T-helper 2 cell (primary cell): Measurements from ENCODE around the gene ADRM1.
A peak's percentile ranks its signal among the peaks of the same experiment; 100 is the strongest.

ENCODE experiments used
- DNase-seq, 5 experiments: peaks; one replicate each; pipeline versions ENCODE4 v3.0.0 to v3.0.0-alpha.2; 2012 to 2022

ADRM1 gene

GRCh38 chr20:62281161-62281933 lies 21.4 kb upstream of the ADRM1 start:
- DNase-seq, result no peak

- DNase-seq, result no peak
These were observed 20.7 kb upstream of the ADRM1 start for GRCh38 chr20:62282103-62282502.

- no peak for DNase-seq
These were observed 19.8 kb upstream of the ADRM1 start for GRCh38 chr20:62282877-62283503.

GRCh38 chr20:62284448-62284847 lies 18.3 kb upstream of the ADRM1 start:
- no peak for DNase-seq

- DNase-seq, result no peak
These were observed 17.6 kb upstream of the ADRM1 start for GRCh38 chr20:62285151-62285550.

GRCh38 chr20:62285722-62286121 lies 17.1 kb upstream of the ADRM1 start:
- no peak for DNase-seq

GRCh38 chr20:62286493-62287064 lies 16.2 kb upstream of the ADRM1 start:
- no peak for DNase-seq

GRCh38 chr20:62287129-62287528 lies 15.7 kb upstream of the ADRM1 start:
- DNase-seq, result no peak

- no peak for DNase-seq
These were observed 14.8 kb upstream of the ADRM1 start for GRCh38 chr20:62287759-62288534.

GRCh38 chr20:62288535-62289105 lies 14.2 kb upstream of the ADRM1 start:
- DNase-seq, result no peak

GRCh38 chr20:62289131-62289530 lies 13.7 kb upstream of the ADRM1 start:
- DNase-seq, result no peak

- no peak for DNase-seq
These were observed 12.9 kb upstream of the ADRM1 start for GRCh38 chr20:62289898-62290297.

GRCh38 chr20:62291251-62292066 lies 11.3 kb upstream of the ADRM1 start:
- DNase-seq, result no peak

GRCh38 chr20:62292108-62292507 lies 10.7 kb upstream of the ADRM1 start:
- DNase-seq, result peak in 1 of 5 experiments; percentile 51

- DNase-seq, result no peak
These were observed 9.5 kb upstream of the ADRM1 start for GRCh38 chr20:62293111-62293784.

- no peak for DNase-seq
These were observed 8.9 kb upstream of the ADRM1 start for GRCh38 chr20:62293946-62294345.

GRCh38 chr20:62294516-62294915 lies 8.3 kb upstream of the ADRM1 start:
- no peak for DNase-seq

- DNase-seq, result no peak
These were observed 5.9 kb upstream of the ADRM1 start for GRCh38 chr20:62296724-62297448.

- DNase-seq, result no peak
These were observed 5.2 kb upstream of the ADRM1 start for GRCh38 chr20:62297449-62298227.
